Measurements from ENCODE around the gene TBCA.
"Not testable (repeated sequence)": the region's sequence is repeated elsewhere in the genome, so short reads cannot be mapped to it uniquely, and the experiment has no call there.

TBCA gene

GRCh38 chr5:77709993-77710685, 66.0 kb downstream of the TBCA start:
- in situ Hi-C loops (cut with HindIII; ENCODE audit: low sequenced_read_pairs), result no loop called here

- in situ Hi-C loops (cut with HindIII; ENCODE audit: low sequenced_read_pairs), result no loop called here
Measured at GRCh38 chr5:77709340-77709739, 66.8 kb downstream of the TBCA start.

GRCh38 chr5:77707791-77708190, 68.3 kb downstream of the TBCA start:
- in situ Hi-C loops (cut with HindIII; ENCODE audit: low sequenced_read_pairs), result no loop called here

GRCh38 chr5:77699569-77699968, 76.6 kb downstream of the TBCA start:
- in situ Hi-C loops (cut with HindIII; ENCODE audit: low sequenced_read_pairs), result not testable (repeated sequence)

- in situ Hi-C loops (cut with HindIII; ENCODE audit: low sequenced_read_pairs), result no loop called here
Measured at GRCh38 chr5:77698920-77699319, 77.2 kb downstream of the TBCA start.

GRCh38 chr5:77697692-77698091, 78.4 kb downstream of the TBCA start:
- in situ Hi-C loops (cut with HindIII; ENCODE audit: low sequenced_read_pairs), result no loop called here

- in situ Hi-C loops (cut with HindIII; ENCODE audit: low sequenced_read_pairs), result no loop called here
Measured at GRCh38 chr5:77696120-77696519, 80.0 kb downstream of the TBCA start.

- in situ Hi-C loops (cut with HindIII; ENCODE audit: low sequenced_read_pairs), result no loop called here
Measured at GRCh38 chr5:77693913-77694312, 82.2 kb downstream of the TBCA start.

- in situ Hi-C loops (cut with HindIII; ENCODE audit: low sequenced_read_pairs), result no loop called here
Measured at GRCh38 chr5:77683171-77683732, 92.9 kb downstream of the TBCA start.

- in situ Hi-C loops (cut with HindIII; ENCODE audit: low sequenced_read_pairs), result no loop called here
Measured at GRCh38 chr5:77670526-77670925, 105.6 kb downstream of the TBCA start.

- in situ Hi-C loops (cut with HindIII; ENCODE audit: low sequenced_read_pairs), result no loop called here
Measured at GRCh38 chr5:77669677-77670076, 106.5 kb downstream of the TBCA start.

GRCh38 chr5:77663090-77663863, 112.9 kb downstream of the TBCA start:
- in situ Hi-C loops (cut with HindIII; ENCODE audit: low sequenced_read_pairs), result no loop called here

- in situ Hi-C loops (cut with HindIII; ENCODE audit: low sequenced_read_pairs), result no loop called here
Measured at GRCh38 chr5:77662635-77663034, 113.5 kb downstream of the TBCA start.

GRCh38 chr5:77658662-77659061, 117.5 kb downstream of the TBCA start:
- in situ Hi-C loops (cut with HindIII; ENCODE audit: low sequenced_read_pairs), result no loop called here

GRCh38 chr5:77651343-77651742, 124.8 kb downstream of the TBCA start:
- in situ Hi-C loops (cut with HindIII; ENCODE audit: low sequenced_read_pairs), result no loop called here

GRCh38 chr5:77650686-77651085, 125.5 kb downstream of the TBCA start:
- in situ Hi-C loops (cut with HindIII; ENCODE audit: low sequenced_read_pairs), result no loop called here

GRCh38 chr5:77649776-77650175, 126.4 kb downstream of the TBCA start:
- in situ Hi-C loops (cut with HindIII; ENCODE audit: low sequenced_read_pairs), result no loop called here

GRCh38 chr5:77645995-77646639, 130.0 kb downstream of the TBCA start:
- in situ Hi-C loops (cut with HindIII; ENCODE audit: low sequenced_read_pairs), result no loop called here

- in situ Hi-C loops (cut with HindIII; ENCODE audit: low sequenced_read_pairs), result no loop called here
Measured at GRCh38 chr5:77645158-77645994, 130.8 kb downstream of the TBCA start.

- in situ Hi-C loops (cut with HindIII; ENCODE audit: low sequenced_read_pairs), result no loop called here
Measured at GRCh38 chr5:77644371-77645157, 131.6 kb downstream of the TBCA start.
